Measurements from ENCODE around the gene FLNA.
A peak's percentile ranks its signal among the peaks of the same experiment; 100 is the strongest.

FLNA gene

GRCh38 chrX:154333837-154334271 lies 40.6 kb downstream of the FLNA start:
- no peak for DNase-seq

GRCh38 chrX:154333116-154333515 lies 41.3 kb downstream of the FLNA start:
- no peak for DNase-seq

- no peak for DNase-seq
Measured at GRCh38 chrX:154332561-154332960, 41.9 kb downstream of the FLNA start.

GRCh38 chrX:154329294-154329693 lies 45.1 kb downstream of the FLNA start:
- no peak for DNase-seq

- DNase-seq: no peak
Measured at GRCh38 chrX:154328646-154329045, 45.8 kb downstream of the FLNA start.

GRCh38 chrX:154327038-154327820 lies 47.2 kb downstream of the FLNA start:
- no peak for DNase-seq

- no peak for DNase-seq
Measured at GRCh38 chrX:154325541-154325940, 48.9 kb downstream of the FLNA start.

- DNase-seq: no peak
Measured at GRCh38 chrX:154323537-154323936, 50.9 kb downstream of the FLNA start.

GRCh38 chrX:154322890-154323289 lies 51.5 kb downstream of the FLNA start:
- DNase-seq: no peak

- no peak for DNase-seq
Measured at GRCh38 chrX:154321594-154321993, 52.8 kb downstream of the FLNA start.

- no peak for DNase-seq
Measured at GRCh38 chrX:154321152-154321551, 53.3 kb downstream of the FLNA start.

GRCh38 chrX:154320406-154320805 lies 54.0 kb downstream of the FLNA start:
- DNase-seq: no peak

GRCh38 chrX:154317391-154317995 lies 56.9 kb downstream of the FLNA start:
- DNase-seq: no peak

GRCh38 chrX:154315416-154315815 lies 59.0 kb downstream of the FLNA start:
- DNase-seq: no peak

- DNase-seq: peak; percentile 35
Measured at GRCh38 chrX:154313147-154313546, 61.3 kb downstream of the FLNA start.

GRCh38 chrX:154312116-154312515 lies 62.3 kb downstream of the FLNA start:
- no peak for DNase-seq

GRCh38 chrX:154310616-154311536 lies 63.6 kb downstream of the FLNA start:
- no peak for DNase-seq

GRCh38 chrX:154309041-154309775 lies 65.2 kb downstream of the FLNA start:
- no peak for DNase-seq

GRCh38 chrX:154308108-154308946 lies 66.1 kb downstream of the FLNA start:
- DNase-seq: peak; percentile 84

- DNase-seq: no peak
Measured at GRCh38 chrX:154307202-154307601, 67.2 kb downstream of the FLNA start.

- no peak for DNase-seq
Measured at GRCh38 chrX:154305541-154306205, 68.8 kb downstream of the FLNA start.
